Uterus (tissue), 2 donors: ENCODE measurements around the gene TBC1D10A.

Experiments used
- POLR2A ChIP-seq, 2 donors: fragments of 450-650 bp; IDR thresholded peaks; one replicate each; pipeline ENCODE4 v1.6.1; 2016; ENCODE audit warnings: antibody characterized with exemption in 2 of 2, mild to moderate bottlenecking in 1 of 2, moderate library complexity in 1 of 2
- TF ChIP-seq, protein P1 (sequence below), 4 experiments: fragments of 200-600 bp in 2 of 4; fragments of 450-650 bp in 2 of 4; sonication (generic) in 2 of 4; IDR thresholded peaks; one replicate each; pipeline ENCODE4 v1.5.1; 2016 to 2019; ENCODE audit warnings: antibody characterized with exemption in 4 of 4, mild to moderate bottlenecking in 2 of 4, moderate library complexity in 1 of 4

DNA sequence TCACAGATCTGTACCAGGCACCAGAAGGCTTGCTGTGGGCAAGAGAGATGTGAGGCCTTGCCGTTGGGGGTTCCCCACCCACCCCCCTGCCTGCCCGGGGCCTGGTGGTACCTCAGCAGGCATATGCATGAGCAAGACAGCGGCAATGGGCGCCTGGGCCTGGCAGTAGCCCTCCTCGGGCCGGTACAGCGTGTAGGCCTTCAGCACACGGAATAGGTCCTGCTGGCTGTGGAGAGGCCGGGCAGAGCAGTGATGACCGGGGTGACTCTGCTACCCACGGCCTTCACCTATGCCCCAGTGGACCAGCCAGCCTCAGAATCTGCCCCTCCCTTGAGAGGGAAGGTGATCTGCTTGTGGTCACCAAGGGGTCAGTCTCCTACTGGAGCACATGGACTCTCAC lies 31.9 kb downstream of the TBC1D10A start:
- TF ChIP-seq, protein P1, sequence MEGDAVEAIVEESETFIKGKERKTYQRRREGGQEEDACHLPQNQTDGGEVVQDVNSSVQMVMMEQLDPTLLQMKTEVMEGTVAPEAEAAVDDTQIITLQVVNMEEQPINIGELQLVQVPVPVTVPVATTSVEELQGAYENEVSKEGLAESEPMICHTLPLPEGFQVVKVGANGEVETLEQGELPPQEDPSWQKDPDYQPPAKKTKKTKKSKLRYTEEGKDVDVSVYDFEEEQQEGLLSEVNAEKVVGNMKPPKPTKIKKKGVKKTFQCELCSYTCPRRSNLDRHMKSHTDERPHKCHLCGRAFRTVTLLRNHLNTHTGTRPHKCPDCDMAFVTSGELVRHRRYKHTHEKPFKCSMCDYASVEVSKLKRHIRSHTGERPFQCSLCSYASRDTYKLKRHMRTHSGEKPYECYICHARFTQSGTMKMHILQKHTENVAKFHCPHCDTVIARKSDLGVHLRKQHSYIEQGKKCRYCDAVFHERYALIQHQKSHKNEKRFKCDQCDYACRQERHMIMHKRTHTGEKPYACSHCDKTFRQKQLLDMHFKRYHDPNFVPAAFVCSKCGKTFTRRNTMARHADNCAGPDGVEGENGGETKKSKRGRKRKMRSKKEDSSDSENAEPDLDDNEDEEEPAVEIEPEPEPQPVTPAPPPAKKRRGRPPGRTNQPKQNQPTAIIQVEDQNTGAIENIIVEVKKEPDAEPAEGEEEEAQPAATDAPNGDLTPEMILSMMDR (IDR thresholded peaks at IDR 0.05) = no peak
- TF ChIP-seq POLR2A (IDR thresholded peaks at IDR 0.05) = no peak
